ENCODE data around the gene NECTIN3. TPM values are rescaled to one million over a fixed set of nuclear protein-coding genes. Genes with fewer than 3 reads are reported as not detected.
A peak's percentile ranks its signal among the peaks of the same experiment; 100 is the strongest.

Gene NECTIN3
- total RNA-seq, 2 experiments from 2014 or later: 0.22 TPM; not detected in 1

DNA sequence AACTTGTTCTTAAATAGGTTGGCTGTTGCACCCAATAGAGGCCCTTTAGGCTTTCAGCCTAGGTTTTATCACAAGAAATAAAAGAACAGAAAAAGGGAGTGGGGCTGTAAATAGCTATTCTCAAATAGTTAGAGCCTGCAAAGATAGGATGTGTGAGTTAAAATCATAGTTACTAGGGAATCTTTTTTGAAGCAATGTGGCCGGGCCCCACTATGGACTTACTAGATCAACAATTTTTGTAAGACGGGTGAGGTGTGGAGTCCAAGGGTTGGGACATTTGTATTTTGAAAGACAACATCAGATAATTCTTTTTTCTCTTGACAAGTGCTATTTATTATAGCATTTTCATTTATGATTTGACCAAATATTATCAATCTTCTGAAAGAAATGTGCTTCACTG, 5.8 kb downstream of the NECTIN3 start:
- Histone ChIP-seq H3K27ac (ENCODE audit: low read depth, low read length, poor library complexity, severe bottlenecking) (no peak overlapping the region), H3K36me3 (ENCODE audit: insufficient read depth, low read length) (no peaks in the 10 kb centered on the region), H3K9me2 (ENCODE audit: insufficient read depth, low read length) (no peaks in the 10 kb centered on the region), H2AFZ (ENCODE audit: low read length) (no peak overlapping the region), H3K79me2 (ENCODE audit: insufficient read depth, low read depth, low read length) (no peaks in the 10 kb centered on the region), H3K4me3 (ENCODE audit: low read depth, low read length, poor library complexity, severe bottlenecking) (no peak overlapping the region), H3K9me3 (ENCODE audit: low read length) (no peaks in the 10 kb centered on the region), H3K4me1 (ENCODE audit: insufficient read depth, low read length, poor library complexity, severe bottlenecking) (no peaks in the 10 kb centered on the region), H4K20me1 (ENCODE audit: insufficient read depth, low read length) (no peaks in the 10 kb centered on the region), H3K4me2 (ENCODE audit: low read length) (no peak overlapping the region)
- no peak for DNase-seq (ENCODE audit: low spot score)
- POLR2A ChIA-PET: no interaction called here
- intact Hi-C loops (cut with micrococcal nuclease; ENCODE audit: unreplicated experiment): no loop called here
- no TSS peak for BruUV-seq (replicated peaks)
- CTCF ChIA-PET (ENCODE audit: unreplicated experiment): no interaction called here
- no peak for TF ChIP-seq EZH2phosphoT487 (IDR thresholded peaks at IDR 0.05; ENCODE audit: borderline replicate concordance, low read depth, low read length)
- TF ChIP-seq, protein P1, sequence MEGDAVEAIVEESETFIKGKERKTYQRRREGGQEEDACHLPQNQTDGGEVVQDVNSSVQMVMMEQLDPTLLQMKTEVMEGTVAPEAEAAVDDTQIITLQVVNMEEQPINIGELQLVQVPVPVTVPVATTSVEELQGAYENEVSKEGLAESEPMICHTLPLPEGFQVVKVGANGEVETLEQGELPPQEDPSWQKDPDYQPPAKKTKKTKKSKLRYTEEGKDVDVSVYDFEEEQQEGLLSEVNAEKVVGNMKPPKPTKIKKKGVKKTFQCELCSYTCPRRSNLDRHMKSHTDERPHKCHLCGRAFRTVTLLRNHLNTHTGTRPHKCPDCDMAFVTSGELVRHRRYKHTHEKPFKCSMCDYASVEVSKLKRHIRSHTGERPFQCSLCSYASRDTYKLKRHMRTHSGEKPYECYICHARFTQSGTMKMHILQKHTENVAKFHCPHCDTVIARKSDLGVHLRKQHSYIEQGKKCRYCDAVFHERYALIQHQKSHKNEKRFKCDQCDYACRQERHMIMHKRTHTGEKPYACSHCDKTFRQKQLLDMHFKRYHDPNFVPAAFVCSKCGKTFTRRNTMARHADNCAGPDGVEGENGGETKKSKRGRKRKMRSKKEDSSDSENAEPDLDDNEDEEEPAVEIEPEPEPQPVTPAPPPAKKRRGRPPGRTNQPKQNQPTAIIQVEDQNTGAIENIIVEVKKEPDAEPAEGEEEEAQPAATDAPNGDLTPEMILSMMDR (conservative IDR thresholded peaks at IDR 0.05; ENCODE audit: low read length): no peak

DNA sequence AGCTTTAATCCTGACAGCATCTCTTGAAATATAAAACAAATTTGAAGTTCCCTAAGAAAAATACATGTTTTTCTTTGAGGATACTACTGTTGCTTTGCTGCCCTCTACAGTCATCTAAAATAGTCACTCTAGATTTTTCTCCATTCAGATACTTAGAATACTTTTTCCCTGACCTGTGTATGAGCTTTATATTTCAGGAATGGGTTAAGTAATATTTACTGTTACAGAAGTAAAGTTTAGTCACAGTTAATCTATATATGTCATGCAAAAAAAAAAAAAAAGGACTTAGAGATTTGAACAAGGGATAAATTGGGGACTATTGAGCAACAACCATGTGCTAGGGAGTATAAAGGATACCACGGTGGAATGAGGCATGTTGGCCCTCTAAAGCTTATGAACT, 8.8 kb downstream of the NECTIN3 start:
- intact Hi-C loops (cut with micrococcal nuclease; ENCODE audit: unreplicated experiment): no loop called here
- Histone ChIP-seq H3K27ac (ENCODE audit: low read depth, low read length, poor library complexity, severe bottlenecking) (no peak overlapping the region), H3K79me2 (ENCODE audit: insufficient read depth, low read depth, low read length) (no peaks in the 10 kb centered on the region), H3K4me2 (ENCODE audit: low read length) (no peak overlapping the region), H3K36me3 (ENCODE audit: insufficient read depth, low read length) (no peaks in the 10 kb centered on the region), H3K4me3 (ENCODE audit: low read depth, low read length, poor library complexity, severe bottlenecking) (no peak overlapping the region), H3K9me2 (ENCODE audit: insufficient read depth, low read length) (no peaks in the 10 kb centered on the region), H4K20me1 (ENCODE audit: insufficient read depth, low read length) (no peaks in the 10 kb centered on the region), H2AFZ (ENCODE audit: low read length) (no peak overlapping the region), H3K4me1 (ENCODE audit: insufficient read depth, low read length, poor library complexity, severe bottlenecking) (no peaks in the 10 kb centered on the region), H3K9me3 (ENCODE audit: low read length) (no peaks in the 10 kb centered on the region)
- no TSS peak for BruUV-seq (replicated peaks)
- CTCF ChIA-PET (ENCODE audit: unreplicated experiment): no interaction called here
- DNase-seq (ENCODE audit: low spot score): peak; percentile 0
- POLR2A ChIA-PET: interaction anchor here (0.9 to 1.0 kb wide), 2 partner anchors 33 to 100 kb away, joined by 4 to 5 read pairs; no protein-coding TSS in a partner anchor
- no peak for TF ChIP-seq EZH2phosphoT487 (IDR thresholded peaks at IDR 0.05; ENCODE audit: borderline replicate concordance, low read depth, low read length)
- TF ChIP-seq, protein P1 (conservative IDR thresholded peaks at IDR 0.05; ENCODE audit: low read length): peak; percentile 66

DNA sequence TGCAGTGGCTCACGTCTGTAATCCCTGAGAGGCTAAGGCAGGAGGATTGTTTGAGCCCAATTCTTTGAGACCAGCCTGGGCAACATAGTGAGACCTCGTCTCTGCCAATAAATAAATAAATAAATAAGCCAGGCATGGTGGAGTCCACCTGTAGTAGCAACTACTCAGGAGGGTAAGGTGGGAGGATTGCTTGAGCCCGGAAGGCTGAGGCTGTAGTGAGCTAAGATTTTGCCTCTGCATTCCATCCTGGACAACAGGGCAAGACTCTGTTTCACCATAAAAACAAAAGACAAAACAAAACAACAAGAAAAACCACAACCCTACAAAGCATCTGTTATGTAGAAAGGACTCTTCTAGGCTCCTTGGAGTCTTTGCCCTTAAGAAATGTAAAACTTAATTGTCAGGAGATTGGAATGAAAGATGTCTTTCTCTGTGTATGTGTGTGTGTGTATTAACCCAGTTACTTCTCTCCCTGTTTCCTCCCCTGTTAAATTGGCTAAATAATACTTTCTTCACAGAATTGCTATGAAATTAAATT, 9.5 kb downstream of the NECTIN3 start:
- Histone ChIP-seq H3K27ac (ENCODE audit: low read depth, low read length, poor library complexity, severe bottlenecking) (no peak overlapping the region), H3K4me2 (ENCODE audit: low read length) (no peak overlapping the region), H2AFZ (ENCODE audit: low read length) (no peak overlapping the region), H3K9me2 (ENCODE audit: insufficient read depth, low read length) (no peaks in the 10 kb centered on the region), H3K4me1 (ENCODE audit: insufficient read depth, low read length, poor library complexity, severe bottlenecking) (no peaks in the 10 kb centered on the region), H3K9me3 (ENCODE audit: low read length) (no peaks in the 10 kb centered on the region), H4K20me1 (ENCODE audit: insufficient read depth, low read length) (no peaks in the 10 kb centered on the region), H3K79me2 (ENCODE audit: insufficient read depth, low read depth, low read length) (no peaks in the 10 kb centered on the region), H3K36me3 (ENCODE audit: insufficient read depth, low read length) (no peaks in the 10 kb centered on the region), H3K4me3 (ENCODE audit: low read depth, low read length, poor library complexity, severe bottlenecking) (no peak overlapping the region)
- POLR2A ChIA-PET: no interaction called here
- no TSS peak for BruUV-seq (replicated peaks)
- intact Hi-C loops (cut with micrococcal nuclease; ENCODE audit: unreplicated experiment): no loop called here
- TF ChIP-seq, protein P1 (conservative IDR thresholded peaks at IDR 0.05; ENCODE audit: low read length): no peak
- TF ChIP-seq EZH2phosphoT487 (IDR thresholded peaks at IDR 0.05; ENCODE audit: borderline replicate concordance, low read depth, low read length): no peak
- CTCF ChIA-PET (ENCODE audit: unreplicated experiment): no interaction called here
- no peak for DNase-seq (ENCODE audit: low spot score)
